K562 (cell line): ENCODE measurements around the gene SLC39A11. TPM values are rescaled to one million over a fixed set of nuclear protein-coding genes. Genes with fewer than 3 reads are reported as not detected.

Experiments
- ATAC-seq: fragments of 200-7000 bp; cut with Tn5 transposase; 3 replicates; pipeline ENCODE4 v1.9.1; 2020; ENCODE audit warnings: moderate library complexity
- BruUV-seq: library from RNA; stranded (reverse); fragments of 400-500 nt; replicated peaks from 2 replicates; lab custom pipeline; 2021; lab: Mats Ljungman, UMichigan
- CTCF ChIA-PET: fragments of 300-600 bp; formaldehyde crosslinking; extraction: SDS; loops from one replicate; lab custom pipeline; 2021; ENCODE audit warnings: low intra/inter-chr PET ratio; lab: Yijun Ruan, JAX
- POLR2A ChIA-PET: fragments of 300-600, 350-650 bp; sonication (Branson Sonifier 250); formaldehyde crosslinking; extraction: SDS; loops from one replicate; lab custom pipeline; 2021; ENCODE audit warnings: antibody characterized with exemption, inconsistent platforms; lab: Yijun Ruan, JAX
- DNase-seq, 4 experiments: peaks; one replicate each; pipeline versions ENCODE4 v3.0.0 to v3.0.0-alpha.2; 2011 to 2018; ENCODE audit warnings: low spot score in 3 of 4, mixed read lengths in 3 of 4; ENCODE audit errors: extremely low read depth in 1 of 4
- FAIRE-seq: peaks from 2 replicates; lab custom pipeline; 2011; peaks lifted over from hg19 to GRCh38; lab: Jason Lieb, UNC
- H2AFZ ChIP-seq: 2 replicates; pipeline ENCODE4 v1.6.0; 2011; ENCODE audit warnings: low read depth, low read length, control low read depth, inconsistent platforms
- H3K27ac ChIP-seq: fragments of 200-600 bp; 3 replicates; pipeline ENCODE4 v1.8.0; 2011; ENCODE audit warnings: low read depth, mild to moderate bottlenecking, control low read depth, inconsistent platforms, low read length, moderate library complexity, mixed read lengths; ENCODE audit errors: extremely low read depth
- H3K27me3 ChIP-seq, 2 experiments: fragments of 300-600 bp in 1 of 2; 2 replicates in 1 of 2; 3 replicates in 1 of 2; pipeline versions ENCODE4 v1.6.0 to v1.8.0; 2011; ENCODE audit warnings: inconsistent platforms in 2 of 2, low read length in 2 of 2, mild to moderate bottlenecking in 1 of 2, mixed read lengths in 1 of 2, moderate library complexity in 1 of 2; ENCODE audit not compliant: control insufficient read depth in 2 of 2, insufficient read depth in 2 of 2
- H3K36me3 ChIP-seq: fragments of 300-600 bp; 3 replicates; pipeline ENCODE4 v1.8.0; 2011; ENCODE audit warnings: mild to moderate bottlenecking, low read length, inconsistent platforms; ENCODE audit not compliant: control insufficient read depth, insufficient read depth
- H3K4me1 ChIP-seq, 2 experiments: fragments of 200-600 bp in 1 of 2; replicated peaks in 1 of 2; 2 replicates in 1 of 2; 3 replicates in 1 of 2; pipeline versions ENCODE4 v1.5.1 to v1.8.0; 2011; ENCODE audit warnings: inconsistent platforms in 2 of 2, low read length in 2 of 2, mild to moderate bottlenecking in 1 of 2, mixed read lengths in 1 of 2, moderate library complexity in 1 of 2; ENCODE audit not compliant: control insufficient read depth in 2 of 2, insufficient read depth in 2 of 2
- H3K4me2 ChIP-seq: 2 replicates; pipeline ENCODE4 v1.6.1; 2011; ENCODE audit warnings: low read length, control low read depth, inconsistent platforms, mixed read lengths; ENCODE audit not compliant: insufficient read depth
- H3K4me3 ChIP-seq: fragments of 200-600 bp; sonication (generic), shearing (Covaris generic); 2 replicates; pipeline ENCODE4 v1.5.1; 2016; ENCODE audit warnings: control low read depth, inconsistent platforms
- H3K79me2 ChIP-seq: fragments of 200-600 bp; 3 replicates; pipeline ENCODE4 v1.8.0; 2011; ENCODE audit warnings: low read length, inconsistent platforms; ENCODE audit not compliant: control insufficient read depth, insufficient read depth
- H3K9ac ChIP-seq, 2 experiments: 2 replicates each; pipeline versions ENCODE4 v1.6.0 to v1.6.1; 2011; ENCODE audit warnings: low read depth in 2 of 2, low read length in 2 of 2, control low read depth in 1 of 2, inconsistent platforms in 1 of 2, mild to moderate bottlenecking in 1 of 2, mixed read lengths in 1 of 2; ENCODE audit not compliant: insufficient read depth in 1 of 2
- H3K9me1 ChIP-seq: one replicate; pipeline ENCODE4 v1.6.0; 2011; ENCODE audit warnings: inconsistent platforms, mild to moderate bottlenecking, low read length, moderate library complexity; ENCODE audit not compliant: control insufficient read depth, insufficient read depth
- H3K9me3 ChIP-seq: replicated peaks from 2 replicates; pipeline ENCODE4 v1.5.1; 2011; ENCODE audit warnings: low read depth, low read length, inconsistent platforms; ENCODE audit not compliant: control insufficient read depth, insufficient read depth
- H4K20me1 ChIP-seq: replicated peaks from 2 replicates; pipeline ENCODE4 v1.6.1; 2011; ENCODE audit warnings: low read length, inconsistent platforms, mixed read lengths; ENCODE audit not compliant: control insufficient read depth, insufficient read depth
- C11orf30 ChIP-seq: fragments of 450-650 bp; IDR thresholded peaks from 2 replicates; pipeline ENCODE4 v1.6.1; 2016; ENCODE audit warnings: low read depth, mild to moderate bottlenecking
- CAMTA2 ChIP-seq: fragments of 250-450 bp; sonication (Bioruptor Pico); conservative IDR thresholded peaks from 2 replicates; pipeline ENCODE4 v1.5.1; 2022
- CHD1 ChIP-seq: fragments of 200-600 bp; sonication (generic); IDR thresholded peaks from one replicate; pipeline ENCODE4 v1.6.1; 2012; ENCODE audit warnings: mild to moderate bottlenecking, moderate library complexity, low read length, inconsistent platforms
- CHD2 ChIP-seq: IDR thresholded peaks from 2 replicates; pipeline ENCODE4 v1.6.1; 2011; ENCODE audit warnings: low read depth, low read length
- GATAD2B ChIP-seq: fragments of 450-650 bp; IDR thresholded peaks from 2 replicates; pipeline ENCODE4 v1.6.1; 2017; ENCODE audit warnings: mild to moderate bottlenecking, borderline replicate concordance
- LEF1 ChIP-seq: fragments of 450-650 bp; IDR thresholded peaks from 2 replicates; pipeline ENCODE4 v1.6.1; 2016; ENCODE audit warnings: mild to moderate bottlenecking
- MCM5 ChIP-seq: fragments of 450-650 bp; IDR thresholded peaks from 2 replicates; pipeline ENCODE4 v1.6.1; 2016; ENCODE audit warnings: low read depth
- NBN ChIP-seq: fragments of 450-650 bp; IDR thresholded peaks from 2 replicates; pipeline ENCODE4 v1.6.1; 2016; ENCODE audit warnings: low read depth, mild to moderate bottlenecking
- NFRKB ChIP-seq: fragments of 450-650 bp; IDR thresholded peaks from 2 replicates; pipeline ENCODE4 v1.6.1; 2016; ENCODE audit warnings: low read depth
- POU5F1 ChIP-seq: fragments of 150-350 bp; IDR thresholded peaks from 2 replicates; pipeline ENCODE4 v1.6.1; 2014; ENCODE audit warnings: borderline replicate concordance, low read length, low read depth, mild to moderate bottlenecking; ENCODE audit not compliant: partially characterized antibody
- RBM34 ChIP-seq: fragments of 200-400 bp; formaldehyde crosslinking; IDR thresholded peaks from 2 replicates; pipeline ENCODE4 v1.6.1; 2018; ENCODE audit warnings: low read length, borderline replicate concordance; ENCODE audit not compliant: insufficient read depth
- SMAD4 ChIP-seq: fragments of 250-450 bp; sonication (Bioruptor Pico); conservative IDR thresholded peaks from 2 replicates; pipeline ENCODE4 v1.8.0; 2021; ENCODE audit warnings: inconsistent platforms, mild to moderate bottlenecking, moderate library complexity
- ZC3H11A ChIP-seq: IDR thresholded peaks from 2 replicates; pipeline ENCODE4 v1.6.1; 2012; ENCODE audit warnings: low read depth, low read length, improper control_type of control experiment
- ZFX ChIP-seq: sonication (generic); formaldehyde crosslinking; IDR thresholded peaks from 2 replicates; pipeline ENCODE4 v1.8.0; 2022; ENCODE audit warnings: mild to moderate bottlenecking, missing genetic modification reagents, moderate library complexity
- ZKSCAN1 ChIP-seq: fragments of 150-350 bp; IDR thresholded peaks from 2 replicates; pipeline ENCODE4 v1.6.1; 2016; ENCODE audit warnings: low read depth, low read length
- WGBS: fragments of 100-300 bp; shearing (Covaris generic); methylation state at CpG from one replicate; pipeline ENCODE4 v1.1.6; 2016; ENCODE audit warnings: low coverage, mixed read lengths; ENCODE audit not compliant: insufficient coverage; ENCODE audit errors: missing lambda C conversion rate; 5-methylcytosine and 5-hydroxymethylcytosine counted together
- in situ Hi-C: fragments of 300-500 bp; cut with MboI; formaldehyde crosslinking; loops from 4 replicates; pipeline ENCODE4 v1.15.0; 2018; ENCODE audit warnings: inconsistent platforms, mixed read lengths
- intact Hi-C: fragments of 100-400 bp; cut with micrococcal nuclease; formaldehyde crosslinking; loops from 2 replicates; pipeline ENCODE4 v1.14.2; 2022
- polyA plus RNA-seq, 8 experiments: library from polyadenylated mRNA; depleted of rRNA in 4 of 8; stranded (reverse) in 5 of 8; unstranded in 3 of 8; fragments of >200 nt; fragmentation: Nextera tagmentation in 2 of 8; fragmentation: Illumina TruSeq in 1 of 8; extraction: Ambion mirVana in 2 of 8; extraction: Trizol in 1 of 8; gene quantifications; 2 replicates each; pipeline versions ENCODE4 v1.2.1 to v1.2.3, GENCODE V29; 2011 to 2014; ENCODE audit warnings: inconsistent platforms in 1 of 8, missing spikeins in 1 of 8
- total RNA-seq, 7 experiments: library from RNA; depleted of rRNA in 6 of 7; stranded (reverse); fragments of >200 nt in 6 of 7; fragmentation: Illumina TruSeq in 2 of 7; extraction: Trizol in 2 of 7; gene quantifications; 2 replicates each; pipeline versions ENCODE4 v1.2.1 to v1.2.3, GENCODE V29; 2011 to 2021; ENCODE audit warnings: low replicate concordance in 1 of 7
- TF ChIP-seq, protein P1 (sequence below): fragments of 250-450 bp; sonication (Bioruptor Pico); IDR thresholded peaks from 2 replicates; pipeline ENCODE4 v1.5.0; 2021; ENCODE audit warnings: mild to moderate bottlenecking, borderline replicate concordance
- TF ChIP-seq, protein P2 (sequence below): sonication (generic); formaldehyde crosslinking; IDR thresholded peaks from 2 replicates; pipeline ENCODE4 v1.8.0; 2022; ENCODE audit warnings: mild to moderate bottlenecking, missing genetic modification reagents

SLC39A11 gene
- total and polyA plus RNA-seq, 9 of the 15 experiments (the other 6 are each of a cell fraction or from before 2014, with no cell fraction given) = 10.5 to 26.4 (median 13.4) TPM

DNA sequence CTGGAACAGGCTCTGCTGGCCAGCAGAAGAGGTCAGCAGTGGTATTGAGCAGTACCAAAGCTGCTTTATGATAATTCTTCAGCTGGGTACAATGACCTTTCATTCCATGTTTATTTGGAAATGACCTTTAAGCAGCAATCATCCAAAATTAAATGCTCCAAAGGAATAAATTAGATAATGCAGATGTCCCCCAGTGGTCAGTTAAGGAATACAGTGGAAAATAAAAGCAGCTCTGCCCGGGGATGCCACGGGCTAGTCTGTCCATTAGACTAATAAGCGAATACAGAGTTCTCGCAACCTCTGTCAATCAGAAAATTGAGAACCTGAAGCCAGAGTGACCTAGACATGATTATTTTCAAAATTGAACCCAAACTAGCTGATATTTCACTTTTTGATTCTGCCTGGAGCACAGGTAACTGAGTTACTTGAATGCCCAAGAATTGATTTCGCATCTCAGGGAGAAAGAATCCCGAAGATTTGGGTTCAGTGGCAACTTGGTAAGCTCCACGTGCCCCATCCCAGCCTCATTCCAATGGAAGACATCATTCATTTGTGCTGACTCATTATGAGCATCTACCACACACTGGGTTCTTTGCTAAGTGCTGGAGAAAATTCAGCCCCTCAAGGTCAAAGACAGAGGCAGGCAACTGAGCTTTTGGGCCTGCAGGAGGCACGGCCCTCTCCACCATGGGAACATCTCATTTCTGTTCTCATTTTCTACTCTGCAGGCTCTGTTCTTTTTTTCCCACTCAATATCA is 34.4 kb upstream of the SLC39A11 start:
- DNase-seq (no peak), FAIRE-seq (no peak), ATAC-seq (no peak)
- Histone ChIP-seq H3K9me3 (no peaks in the 10 kb centered on the region), H3K4me1 (no peaks in the 10 kb centered on the region), H4K20me1 (no peaks in the 10 kb centered on the region), H3K36me3 (no peaks in the 10 kb centered on the region), H3K4me2 (no peak overlapping the region), H3K4me3 (no peak overlapping the region), H3K9ac (no peak overlapping the region), H3K9me1 (no peaks in the 10 kb centered on the region), H2AFZ (no peak overlapping the region), H3K27me3 (peaks cover 11 to 36% of the 10 kb centered on the region in 2 experiments; a peak in 4 of 5 replicates), H3K79me2 (no peaks in the 10 kb centered on the region), H3K27ac (no peak overlapping the region)
- 3% methylated on average over 7 of the region's 8 CpGs for WGBS
- CTCF ChIA-PET = no interaction called here
- intact Hi-C loops (no loop called here), in situ Hi-C loops (no loop called here)
- BruUV-seq = no TSS peak
- POLR2A ChIA-PET = interaction anchor here (1.8 kb wide), 1 partner anchor 11 kb away, joined by 5 read pairs; no protein-coding TSS in a partner anchor
- TF ChIP-seq CHD1 (no peak), CAMTA2 (CRISPR knock-in tag) (no peak), ZKSCAN1 (no peak), POU5F1 (no peak), GATAD2B (no peak), MCM5 (no peak), ZFX (CRISPR knock-in tag) (no peak), ZC3H11A (no peak), RBM34 (no peak), CHD2 (no peak), SMAD4 (CRISPR knock-in tag) (no peak), NFRKB (no peak), NBN (no peak), C11orf30 (peak; percentile 50; the same call in 1 of the 2 replicates), LEF1 (no peak)
- TF ChIP-seq, protein P1, sequence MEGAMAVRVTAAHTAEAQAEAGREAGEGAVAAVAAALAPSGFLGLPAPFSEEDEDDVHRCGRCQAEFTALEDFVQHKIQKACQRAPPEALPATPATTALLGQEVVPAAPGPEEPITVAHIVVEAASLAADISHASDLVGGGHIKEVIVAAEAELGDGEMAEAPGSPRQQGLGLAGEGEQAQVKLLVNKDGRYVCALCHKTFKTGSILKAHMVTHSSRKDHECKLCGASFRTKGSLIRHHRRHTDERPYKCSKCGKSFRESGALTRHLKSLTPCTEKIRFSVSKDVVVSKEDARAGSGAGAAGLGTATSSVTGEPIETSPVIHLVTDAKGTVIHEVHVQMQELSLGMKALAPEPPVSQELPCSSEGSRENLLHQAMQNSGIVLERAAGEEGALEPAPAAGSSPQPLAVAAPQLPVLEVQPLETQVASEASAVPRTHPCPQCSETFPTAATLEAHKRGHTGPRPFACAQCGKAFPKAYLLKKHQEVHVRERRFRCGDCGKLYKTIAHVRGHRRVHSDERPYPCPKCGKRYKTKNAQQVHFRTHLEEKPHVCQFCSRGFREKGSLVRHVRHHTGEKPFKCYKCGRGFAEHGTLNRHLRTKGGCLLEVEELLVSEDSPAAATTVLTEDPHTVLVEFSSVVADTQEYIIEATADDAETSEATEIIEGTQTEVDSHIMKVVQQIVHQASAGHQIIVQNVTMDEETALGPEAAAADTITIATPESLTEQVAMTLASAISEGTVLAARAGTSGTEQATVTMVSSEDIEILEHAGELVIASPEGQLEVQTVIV (CRISPR knock-in tag) = no peak
- TF ChIP-seq, protein P2, sequence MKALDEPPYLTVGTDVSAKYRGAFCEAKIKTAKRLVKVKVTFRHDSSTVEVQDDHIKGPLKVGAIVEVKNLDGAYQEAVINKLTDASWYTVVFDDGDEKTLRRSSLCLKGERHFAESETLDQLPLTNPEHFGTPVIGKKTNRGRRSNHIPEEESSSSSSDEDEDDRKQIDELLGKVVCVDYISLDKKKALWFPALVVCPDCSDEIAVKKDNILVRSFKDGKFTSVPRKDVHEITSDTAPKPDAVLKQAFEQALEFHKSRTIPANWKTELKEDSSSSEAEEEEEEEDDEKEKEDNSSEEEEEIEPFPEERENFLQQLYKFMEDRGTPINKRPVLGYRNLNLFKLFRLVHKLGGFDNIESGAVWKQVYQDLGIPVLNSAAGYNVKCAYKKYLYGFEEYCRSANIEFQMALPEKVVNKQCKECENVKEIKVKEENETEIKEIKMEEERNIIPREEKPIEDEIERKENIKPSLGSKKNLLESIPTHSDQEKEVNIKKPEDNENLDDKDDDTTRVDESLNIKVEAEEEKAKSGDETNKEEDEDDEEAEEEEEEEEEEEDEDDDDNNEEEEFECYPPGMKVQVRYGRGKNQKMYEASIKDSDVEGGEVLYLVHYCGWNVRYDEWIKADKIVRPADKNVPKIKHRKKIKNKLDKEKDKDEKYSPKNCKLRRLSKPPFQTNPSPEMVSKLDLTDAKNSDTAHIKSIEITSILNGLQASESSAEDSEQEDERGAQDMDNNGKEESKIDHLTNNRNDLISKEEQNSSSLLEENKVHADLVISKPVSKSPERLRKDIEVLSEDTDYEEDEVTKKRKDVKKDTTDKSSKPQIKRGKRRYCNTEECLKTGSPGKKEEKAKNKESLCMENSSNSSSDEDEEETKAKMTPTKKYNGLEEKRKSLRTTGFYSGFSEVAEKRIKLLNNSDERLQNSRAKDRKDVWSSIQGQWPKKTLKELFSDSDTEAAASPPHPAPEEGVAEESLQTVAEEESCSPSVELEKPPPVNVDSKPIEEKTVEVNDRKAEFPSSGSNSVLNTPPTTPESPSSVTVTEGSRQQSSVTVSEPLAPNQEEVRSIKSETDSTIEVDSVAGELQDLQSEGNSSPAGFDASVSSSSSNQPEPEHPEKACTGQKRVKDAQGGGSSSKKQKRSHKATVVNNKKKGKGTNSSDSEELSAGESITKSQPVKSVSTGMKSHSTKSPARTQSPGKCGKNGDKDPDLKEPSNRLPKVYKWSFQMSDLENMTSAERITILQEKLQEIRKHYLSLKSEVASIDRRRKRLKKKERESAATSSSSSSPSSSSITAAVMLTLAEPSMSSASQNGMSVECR (CRISPR knock-in tag) = no peak
